ENCODE data around the gene PDE10A. TPM values are rescaled to one million over a fixed set of nuclear protein-coding genes. Genes with fewer than 3 reads are reported as not detected.
"Not testable (repeated sequence)": the region's sequence is repeated elsewhere in the genome, so short reads cannot be mapped to it uniquely, and the experiment has no call there.

Gene PDE10A
- total RNA-seq, 1 experiment from 2014 or later: 1.6 TPM

DNA sequence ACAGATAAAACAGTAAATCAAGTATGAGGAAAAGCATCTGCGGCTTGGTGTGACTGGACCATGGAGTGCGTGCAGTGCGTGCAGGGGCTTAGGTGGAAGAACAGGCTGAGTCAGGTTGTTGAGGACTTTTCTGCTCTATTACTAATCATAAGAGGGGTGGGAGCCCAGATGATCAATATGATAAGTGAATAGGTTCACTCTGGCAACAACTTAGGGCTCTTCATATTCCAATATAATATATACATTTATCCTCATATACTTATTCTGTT lies 56.4 kb downstream of the PDE10A start:
- Histone ChIP-seq H3K27me3 (ENCODE audit: control insufficient read depth, insufficient read depth, low read length) (no peaks in the 10 kb centered on the region), H3K4me3 (ENCODE audit: insufficient read depth, low read depth, low read length) (no peak overlapping the region)
- no peak for DNase-seq

DNA sequence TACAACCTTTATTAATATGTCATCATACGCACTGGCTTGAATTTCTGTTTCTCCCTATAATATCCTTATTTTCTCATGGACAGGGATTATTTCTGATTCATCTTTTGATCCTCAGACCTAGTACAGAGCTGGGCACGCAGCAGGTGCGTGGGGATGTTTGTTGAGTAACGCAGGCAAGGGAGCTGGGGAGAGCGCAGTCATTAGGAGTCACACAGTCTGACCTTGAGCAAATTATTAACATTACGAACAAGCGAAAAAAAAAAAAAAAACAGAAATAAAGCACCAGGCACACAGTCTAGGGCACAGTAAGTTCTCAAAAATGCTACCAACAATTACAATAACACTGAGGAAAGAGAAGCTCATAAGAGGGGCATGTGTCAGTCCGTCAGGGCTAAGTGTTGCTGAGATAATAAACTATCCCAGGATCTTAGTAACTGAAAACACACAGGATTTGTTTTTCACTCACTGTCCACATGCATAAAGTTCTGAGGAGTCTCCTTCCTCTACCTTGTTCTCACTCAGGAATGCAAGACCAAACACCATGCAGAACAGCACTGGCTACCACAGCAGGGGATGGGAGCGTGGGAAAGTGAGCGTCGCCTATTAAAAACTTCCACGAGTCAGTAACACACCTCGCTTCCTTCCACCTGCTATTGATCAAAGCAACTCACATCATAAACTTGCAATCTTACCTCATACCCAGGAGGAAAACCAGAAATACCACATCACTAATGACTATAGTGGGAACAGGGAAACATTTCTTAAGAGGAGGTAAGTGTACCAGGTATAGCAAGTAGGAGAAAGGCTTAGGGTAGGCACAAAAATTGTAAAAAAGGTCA lies 56.9 kb downstream of the PDE10A start:
- Histone ChIP-seq H3K27me3 (ENCODE audit: control insufficient read depth, insufficient read depth, low read length) (no peaks in the 10 kb centered on the region), H3K36me3 (replicated peaks; ENCODE audit: control insufficient read depth, insufficient read depth, low read length) (no peaks in the 10 kb centered on the region), H3K4me3 (ENCODE audit: insufficient read depth, low read depth, low read length) (no peak overlapping the region)
- no peak for DNase-seq

More for the DNA sequence above, 56.4 kb downstream of the PDE10A start:
- no peaks in the 10 kb centered on the region for H3K36me3 ChIP-seq (replicated peaks; ENCODE audit: control insufficient read depth, insufficient read depth, low read length)

DNA sequence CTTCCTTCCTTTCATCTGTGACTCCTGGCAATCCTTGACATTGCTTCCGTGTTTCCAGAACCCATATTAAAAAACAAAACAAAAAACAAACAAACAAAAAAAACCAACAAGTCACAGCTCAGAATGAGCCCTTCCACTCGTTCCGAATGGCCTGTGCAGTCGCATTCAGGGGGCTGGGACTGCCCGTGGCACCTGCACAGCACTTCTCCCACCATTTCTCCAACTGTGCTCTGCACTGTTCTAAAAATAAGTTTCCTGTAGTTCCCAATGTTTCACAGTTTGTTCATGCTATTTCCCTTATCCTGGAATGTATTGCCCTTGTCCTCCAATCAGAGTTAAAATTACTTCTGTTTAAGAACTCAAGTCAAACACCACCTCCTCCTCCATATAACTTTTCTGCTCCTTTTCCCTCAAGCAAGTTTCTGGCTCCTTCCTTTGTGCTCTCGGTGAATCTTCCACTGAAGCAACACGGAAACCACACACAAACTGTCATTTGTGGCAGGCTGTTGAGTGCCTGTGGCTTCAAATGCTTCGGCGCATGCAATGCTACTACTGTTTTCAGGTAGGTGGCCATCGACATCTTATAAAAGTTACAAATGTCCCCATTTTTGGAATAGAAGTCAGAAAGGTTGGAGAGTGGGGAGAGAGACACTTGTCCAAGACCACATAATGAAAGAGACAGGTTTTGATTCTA lies 57.7 kb downstream of the PDE10A start:
- no peaks in the 10 kb centered on the region for H3K27me3 ChIP-seq (ENCODE audit: control insufficient read depth, insufficient read depth, low read length)
- no peaks in the 10 kb centered on the region for H3K36me3 ChIP-seq (replicated peaks; ENCODE audit: control insufficient read depth, insufficient read depth, low read length)
- DNase-seq: no peak
- no peak overlapping the region for H3K4me3 ChIP-seq (ENCODE audit: insufficient read depth, low read depth, low read length)

DNA sequence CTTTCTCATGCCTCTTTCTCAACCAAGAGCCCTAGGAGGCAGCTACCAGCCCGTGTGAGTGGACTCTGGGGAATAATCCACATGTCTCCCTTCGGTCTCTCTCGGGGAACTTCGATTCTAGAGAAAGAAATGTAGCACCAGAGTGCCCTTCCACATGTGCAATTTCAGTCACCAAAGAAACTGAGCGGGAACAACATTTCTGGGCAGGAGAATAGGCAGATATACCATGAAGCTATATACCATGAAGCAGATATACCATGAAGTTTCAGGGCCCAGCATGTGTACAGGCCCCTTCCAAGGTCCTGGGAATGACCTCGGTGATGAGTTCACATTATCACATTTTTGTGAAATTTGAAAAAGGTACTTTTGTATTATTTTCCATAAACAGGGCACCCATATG lies 60.8 kb downstream of the PDE10A start:
- H3K36me3 ChIP-seq (replicated peaks; ENCODE audit: control insufficient read depth, insufficient read depth, low read length): no peaks in the 10 kb centered on the region
- no peak for DNase-seq

DNA sequence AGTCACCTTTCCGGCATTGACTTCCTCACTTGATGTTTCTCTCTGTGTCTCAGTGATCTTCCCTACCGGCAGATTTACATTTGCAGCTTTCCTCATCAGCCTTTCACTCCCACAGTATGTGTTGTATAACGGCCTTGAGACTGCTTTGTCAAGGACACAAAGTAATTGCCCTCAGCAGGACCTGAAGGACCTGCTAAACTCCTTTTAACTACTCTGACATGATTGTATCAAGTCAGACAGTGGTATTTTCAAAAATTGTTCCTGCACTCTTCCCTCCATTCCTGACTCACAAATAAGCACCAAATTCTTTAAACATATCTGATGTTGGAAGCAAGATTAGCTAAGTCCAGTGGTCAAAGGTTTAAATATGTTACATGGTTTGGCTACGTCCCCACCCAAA lies 62.4 kb downstream of the PDE10A start:
- Histone ChIP-seq H3K4me3 (ENCODE audit: insufficient read depth, low read depth, low read length) (no peak overlapping the region), H3K27me3 (ENCODE audit: control insufficient read depth, insufficient read depth, low read length) (no peaks in the 10 kb centered on the region), H3K36me3 (replicated peaks; ENCODE audit: control insufficient read depth, insufficient read depth, low read length) (no peaks in the 10 kb centered on the region)
- DNase-seq: no peak

More for the DNA sequence above, 60.8 kb downstream of the PDE10A start:
- H3K27me3 ChIP-seq (ENCODE audit: control insufficient read depth, insufficient read depth, low read length): no peaks in the 10 kb centered on the region
- no peak overlapping the region for H3K4me3 ChIP-seq (ENCODE audit: insufficient read depth, low read depth, low read length)

DNA sequence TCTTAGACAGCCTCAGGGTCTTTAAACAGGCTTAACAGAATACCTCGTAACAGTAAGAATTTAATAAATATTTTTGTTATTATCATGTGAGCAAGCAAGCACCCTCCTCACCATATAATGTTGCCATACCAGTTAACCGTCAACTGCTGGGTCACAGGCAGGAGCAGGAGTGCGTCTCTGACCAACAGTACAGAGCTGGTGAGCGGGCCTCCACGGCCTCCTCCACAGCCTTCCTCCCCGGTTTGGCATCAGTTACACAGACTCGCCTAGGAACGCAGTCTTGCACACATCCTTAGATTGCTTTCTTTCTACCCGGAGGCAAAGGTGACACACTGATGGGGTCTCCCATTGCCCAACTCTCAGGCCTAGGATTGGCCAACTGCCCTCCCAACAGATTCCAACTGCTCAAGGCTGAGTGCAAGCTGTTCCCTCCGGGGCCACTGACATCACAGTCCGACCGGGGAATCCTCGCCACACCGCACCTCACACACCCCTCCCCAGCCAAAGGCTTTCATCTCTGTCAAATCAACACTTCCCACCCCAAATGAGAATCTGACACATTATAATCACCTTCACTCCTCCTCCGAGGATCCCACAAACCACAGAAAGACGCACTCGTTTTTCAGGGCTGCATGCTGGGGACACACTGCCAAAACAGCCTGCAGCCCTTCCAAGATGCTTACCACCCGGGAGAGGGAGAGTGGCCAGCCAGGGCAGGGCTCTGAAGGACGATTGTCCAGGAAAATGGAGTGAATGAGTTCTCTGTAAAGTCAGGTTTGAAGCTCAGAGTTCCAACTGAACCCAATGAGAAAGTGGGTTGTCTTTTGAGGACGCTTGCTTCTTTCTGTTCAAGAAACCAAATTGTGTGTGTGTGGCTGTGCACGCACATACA lies 63.2 kb downstream of the PDE10A start:
- no peaks in the 10 kb centered on the region for H3K27me3 ChIP-seq (ENCODE audit: control insufficient read depth, insufficient read depth, low read length)
- H3K36me3 ChIP-seq (replicated peaks; ENCODE audit: control insufficient read depth, insufficient read depth, low read length): no peaks in the 10 kb centered on the region
- DNase-seq: no peak
- no peak overlapping the region for H3K4me3 ChIP-seq (ENCODE audit: insufficient read depth, low read depth, low read length)

DNA sequence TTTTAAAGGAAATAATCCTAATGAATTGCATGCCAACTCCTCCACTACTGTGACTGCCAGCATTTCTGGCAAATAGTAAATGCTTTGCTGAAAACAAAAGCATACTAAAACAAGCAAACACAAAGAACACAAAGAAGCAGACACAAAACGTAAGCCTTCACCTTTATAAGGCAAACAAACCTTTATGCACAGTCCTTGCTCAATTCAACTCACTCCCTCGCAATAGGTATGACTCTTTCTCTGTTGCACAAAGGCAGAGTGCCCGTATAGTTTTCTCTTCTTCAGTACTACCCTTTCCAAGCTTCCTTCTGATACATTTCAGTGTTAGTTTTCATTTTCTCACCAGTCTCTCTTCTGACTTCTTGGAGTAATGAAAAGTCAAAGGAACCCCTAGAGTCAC lies 63.9 kb downstream of the PDE10A start:
- Histone ChIP-seq H3K4me3 (ENCODE audit: insufficient read depth, low read depth, low read length) (no peak overlapping the region), H3K36me3 (replicated peaks; ENCODE audit: control insufficient read depth, insufficient read depth, low read length) (no peaks in the 10 kb centered on the region), H3K27me3 (ENCODE audit: control insufficient read depth, insufficient read depth, low read length) (no peaks in the 10 kb centered on the region)
- no peak for DNase-seq

DNA sequence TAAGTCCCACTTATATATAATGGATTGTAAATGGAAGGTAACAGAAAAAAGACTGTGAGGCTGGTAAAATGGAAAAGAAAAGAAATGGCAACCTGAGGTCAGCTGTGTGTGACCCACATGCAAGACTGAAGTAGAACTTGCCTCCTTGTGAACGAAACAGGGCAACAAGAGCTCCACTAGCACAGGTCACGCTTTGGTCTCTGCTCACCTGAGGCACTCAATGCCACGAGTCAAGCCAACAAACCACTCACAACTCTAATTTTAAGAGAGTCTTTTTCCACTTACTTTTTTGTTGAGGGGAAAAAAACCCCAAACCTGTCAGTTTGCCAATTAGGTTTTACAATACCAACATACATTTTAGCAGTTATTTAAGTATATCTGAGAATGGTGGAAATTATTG lies 65.2 kb downstream of the PDE10A start:
- DNase-seq: no peak
- H3K36me3 ChIP-seq (replicated peaks; ENCODE audit: control insufficient read depth, insufficient read depth, low read length): no peaks in the 10 kb centered on the region
- no peak overlapping the region for H3K4me3 ChIP-seq (ENCODE audit: insufficient read depth, low read depth, low read length)
- H3K27me3 ChIP-seq (ENCODE audit: control insufficient read depth, insufficient read depth, low read length): no peaks in the 10 kb centered on the region

DNA sequence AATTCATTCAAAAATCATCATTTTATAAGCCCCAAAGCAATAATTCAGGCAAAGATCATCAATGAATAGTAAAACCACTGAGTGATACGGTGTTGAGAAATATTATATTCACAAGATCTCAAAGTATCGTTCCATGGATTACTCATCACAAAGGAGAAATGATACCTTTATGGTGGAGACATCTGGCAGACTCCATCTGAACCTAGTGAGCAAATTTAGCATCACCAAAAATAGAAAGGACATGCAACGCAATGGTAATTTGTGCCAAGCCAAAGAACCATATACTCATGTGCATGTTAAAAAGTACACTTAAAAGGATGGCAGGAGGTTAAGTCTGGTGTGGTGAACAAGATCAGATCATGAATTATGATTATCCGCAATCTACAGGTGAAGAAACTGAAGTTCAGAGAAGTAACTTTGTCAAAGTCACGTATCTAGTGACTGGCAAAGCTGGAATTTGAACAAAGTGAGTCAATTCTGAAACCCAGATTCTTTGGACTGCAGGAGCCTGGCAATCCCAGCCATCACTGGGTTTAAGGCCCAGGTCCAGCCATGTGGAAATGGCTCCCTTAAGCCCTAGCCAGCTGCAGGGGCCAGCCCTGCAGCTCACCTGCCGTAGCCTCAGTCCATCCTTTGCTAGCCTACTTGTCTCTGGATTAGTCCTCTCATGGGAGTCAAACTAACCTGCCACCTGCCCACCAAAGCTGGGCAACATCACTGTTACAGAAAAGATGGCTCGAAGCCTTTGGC lies 68.3 kb downstream of the PDE10A start:
- Histone ChIP-seq H3K4me3 (ENCODE audit: insufficient read depth, low read depth, low read length) (no peak overlapping the region), H3K27me3 (ENCODE audit: control insufficient read depth, insufficient read depth, low read length) (no peaks in the 10 kb centered on the region), H3K36me3 (replicated peaks; ENCODE audit: control insufficient read depth, insufficient read depth, low read length) (no peaks in the 10 kb centered on the region)
- no peak for DNase-seq

DNA sequence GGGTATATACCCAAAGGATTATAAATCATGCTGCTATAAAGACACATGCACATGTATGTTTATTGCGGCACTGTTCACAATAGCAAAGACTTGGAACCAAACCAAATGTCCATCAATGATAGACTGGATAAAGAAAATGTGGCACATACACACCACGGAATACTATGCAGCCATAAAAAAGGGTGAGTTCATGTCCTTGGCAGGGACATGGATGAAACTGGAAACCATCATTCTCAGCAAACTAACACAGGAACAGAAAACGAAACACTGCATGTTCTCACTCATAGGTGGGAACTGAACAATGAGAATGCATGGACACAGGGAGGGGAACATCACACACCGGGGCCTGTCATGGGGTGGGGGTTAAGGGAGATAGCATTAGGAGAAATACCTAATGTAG lies 70.1 kb downstream of the PDE10A start:
- DNase-seq; H3K27me3 ChIP-seq (ENCODE audit: control insufficient read depth, insufficient read depth, low read length); H3K36me3 ChIP-seq (replicated peaks; ENCODE audit: control insufficient read depth, insufficient read depth, low read length); H3K4me3 ChIP-seq (ENCODE audit: insufficient read depth, low read depth, low read length): not testable (repeated sequence)

DNA sequence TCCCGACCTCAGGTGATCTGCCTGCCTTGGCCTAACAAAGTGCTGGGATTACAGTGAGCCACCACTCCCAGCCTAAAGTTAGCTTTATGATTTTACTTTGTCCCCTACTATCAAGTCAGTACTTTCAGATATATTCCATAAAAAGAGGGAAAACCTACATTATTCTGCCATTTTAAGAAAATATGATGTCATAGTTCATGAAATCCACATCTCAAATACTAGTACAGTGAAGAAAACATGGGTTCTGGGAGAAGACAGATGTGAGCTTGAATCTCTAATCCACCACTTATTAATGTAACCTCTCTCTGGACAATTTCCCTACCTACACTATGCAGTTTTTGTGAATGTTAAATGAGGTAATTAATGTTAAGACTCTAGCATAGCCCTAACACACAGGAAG lies 74.5 kb downstream of the PDE10A start:
- no peak for DNase-seq
- Histone ChIP-seq H3K36me3 (replicated peaks; ENCODE audit: control insufficient read depth, insufficient read depth, low read length) (no peaks in the 10 kb centered on the region), H3K4me3 (ENCODE audit: insufficient read depth, low read depth, low read length) (no peak overlapping the region), H3K27me3 (ENCODE audit: control insufficient read depth, insufficient read depth, low read length) (no peaks in the 10 kb centered on the region)

DNA sequence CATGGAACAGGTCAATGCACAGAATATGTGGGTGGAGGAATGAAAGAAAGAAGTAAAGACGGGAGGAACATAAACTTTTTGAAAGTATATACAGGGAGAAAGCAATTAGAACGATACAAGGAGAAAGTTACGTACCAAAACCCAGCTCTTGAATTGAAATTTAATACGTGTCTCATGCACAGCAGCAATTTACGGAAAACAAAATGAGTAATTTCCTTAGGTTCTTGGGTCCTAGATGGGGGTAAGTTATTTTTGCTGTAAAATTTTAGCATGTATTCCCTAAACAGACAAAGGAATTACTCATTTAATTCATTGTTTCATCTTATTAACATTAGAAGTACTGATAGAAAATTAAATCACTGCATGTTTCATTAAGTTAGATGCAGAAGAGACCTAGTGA lies 75.8 kb downstream of the PDE10A start:
- no peak for DNase-seq
- Histone ChIP-seq H3K27me3 (ENCODE audit: control insufficient read depth, insufficient read depth, low read length) (no peaks in the 10 kb centered on the region), H3K4me3 (ENCODE audit: insufficient read depth, low read depth, low read length) (no peak overlapping the region), H3K36me3 (replicated peaks; ENCODE audit: control insufficient read depth, insufficient read depth, low read length) (no peaks in the 10 kb centered on the region)

DNA sequence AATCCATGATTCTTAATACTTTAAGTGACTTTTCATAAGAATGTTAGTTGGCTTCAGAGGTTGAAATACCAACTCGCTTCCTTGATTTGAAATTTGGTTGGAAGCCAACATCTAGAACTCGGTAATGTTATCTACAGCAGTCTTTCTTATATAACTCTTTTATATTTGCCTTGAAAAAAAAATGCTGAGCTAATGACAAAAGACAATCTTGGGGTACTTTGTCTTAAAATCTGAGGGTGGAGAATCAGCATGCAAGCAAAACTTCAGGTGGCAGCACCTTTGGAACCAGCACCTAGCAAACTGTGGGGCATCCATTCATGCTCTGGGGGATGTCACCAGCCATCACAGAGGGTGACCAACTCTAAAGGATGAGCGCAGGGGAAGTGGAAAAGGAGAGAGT lies 76.3 kb downstream of the PDE10A start:
- H3K4me3 ChIP-seq (ENCODE audit: insufficient read depth, low read depth, low read length): no peak overlapping the region
- no peaks in the 10 kb centered on the region for H3K27me3 ChIP-seq (ENCODE audit: control insufficient read depth, insufficient read depth, low read length)
- DNase-seq: no peak
- H3K36me3 ChIP-seq (replicated peaks; ENCODE audit: control insufficient read depth, insufficient read depth, low read length): no peaks in the 10 kb centered on the region

DNA sequence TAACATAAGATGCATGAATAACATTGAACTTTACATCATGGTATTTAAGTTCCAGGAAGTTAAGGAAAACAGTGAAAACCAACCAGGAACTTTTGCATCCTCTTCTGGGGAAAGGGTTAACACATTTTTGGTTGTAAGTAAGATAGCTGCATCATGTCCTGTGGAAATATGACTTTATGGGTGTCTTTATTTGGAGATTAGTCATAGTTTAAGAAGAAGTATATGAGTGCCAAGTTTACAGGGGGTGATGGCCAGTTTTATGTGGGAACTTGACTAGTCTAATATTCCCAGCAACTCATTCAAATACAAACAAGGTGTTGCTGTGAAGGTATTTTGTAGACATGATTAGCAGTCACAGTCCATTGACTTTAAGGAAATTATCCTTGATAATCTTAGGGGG lies 78.0 kb downstream of the PDE10A start:
- Histone ChIP-seq H3K27me3 (ENCODE audit: control insufficient read depth, insufficient read depth, low read length) (no peaks in the 10 kb centered on the region), H3K36me3 (replicated peaks; ENCODE audit: control insufficient read depth, insufficient read depth, low read length) (no peaks in the 10 kb centered on the region), H3K4me3 (ENCODE audit: insufficient read depth, low read depth, low read length) (no peak overlapping the region)
- DNase-seq: no peak

Data from H7 (cell line).